GM12872 (cell line): Measurements from ENCODE around the gene RYR2.

Experiments
- TF ChIP-seq, protein P1 (sequence below): IDR thresholded peaks from 3 replicates; pipeline ENCODE4 v1.5.1; 2011; ENCODE audit warnings: low read depth, mild to moderate bottlenecking, low read length, moderate library complexity; ENCODE audit not compliant: insufficient read depth

Gene RYR2

DNA sequence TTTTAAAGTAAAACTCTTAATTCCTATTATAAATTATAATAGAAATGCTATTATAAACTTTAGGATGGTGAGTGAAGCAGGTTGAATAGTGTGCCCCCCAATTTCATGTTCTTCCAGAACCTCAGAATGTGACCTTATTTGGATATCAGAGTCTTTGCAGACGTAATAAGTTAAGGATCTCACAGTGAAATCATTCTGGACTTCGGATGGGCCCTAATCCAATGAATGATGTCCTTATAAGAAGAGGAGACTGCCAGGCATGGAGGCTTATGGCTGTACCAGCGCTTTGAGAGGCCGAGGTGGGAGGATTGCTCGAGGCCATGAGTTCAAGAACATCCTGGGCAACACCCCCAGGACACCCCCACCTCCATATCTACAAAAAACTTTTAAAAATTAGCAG lies 28.4 kb upstream of the RYR2 start:
- TF ChIP-seq, protein P1, sequence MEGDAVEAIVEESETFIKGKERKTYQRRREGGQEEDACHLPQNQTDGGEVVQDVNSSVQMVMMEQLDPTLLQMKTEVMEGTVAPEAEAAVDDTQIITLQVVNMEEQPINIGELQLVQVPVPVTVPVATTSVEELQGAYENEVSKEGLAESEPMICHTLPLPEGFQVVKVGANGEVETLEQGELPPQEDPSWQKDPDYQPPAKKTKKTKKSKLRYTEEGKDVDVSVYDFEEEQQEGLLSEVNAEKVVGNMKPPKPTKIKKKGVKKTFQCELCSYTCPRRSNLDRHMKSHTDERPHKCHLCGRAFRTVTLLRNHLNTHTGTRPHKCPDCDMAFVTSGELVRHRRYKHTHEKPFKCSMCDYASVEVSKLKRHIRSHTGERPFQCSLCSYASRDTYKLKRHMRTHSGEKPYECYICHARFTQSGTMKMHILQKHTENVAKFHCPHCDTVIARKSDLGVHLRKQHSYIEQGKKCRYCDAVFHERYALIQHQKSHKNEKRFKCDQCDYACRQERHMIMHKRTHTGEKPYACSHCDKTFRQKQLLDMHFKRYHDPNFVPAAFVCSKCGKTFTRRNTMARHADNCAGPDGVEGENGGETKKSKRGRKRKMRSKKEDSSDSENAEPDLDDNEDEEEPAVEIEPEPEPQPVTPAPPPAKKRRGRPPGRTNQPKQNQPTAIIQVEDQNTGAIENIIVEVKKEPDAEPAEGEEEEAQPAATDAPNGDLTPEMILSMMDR = no peak

DNA sequence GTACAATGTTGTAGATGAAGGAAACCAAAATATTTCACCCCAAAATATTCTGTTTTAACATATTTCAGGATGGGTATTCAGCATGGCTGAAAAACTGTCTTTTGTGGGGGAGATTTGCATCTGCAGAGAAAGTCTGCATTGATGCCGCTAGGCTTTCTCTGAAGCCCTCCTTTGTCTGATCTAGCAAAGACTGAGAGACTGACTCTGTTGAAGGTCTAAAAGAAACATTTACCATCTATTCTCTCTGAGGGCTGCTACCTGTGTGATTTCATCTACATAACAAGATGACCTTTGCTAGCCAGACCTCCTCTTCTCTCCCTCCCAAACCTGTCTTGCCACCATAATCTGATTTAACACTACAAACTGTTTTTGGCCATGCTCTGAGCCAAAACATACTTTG lies 25.4 kb upstream of the RYR2 start:
- TF ChIP-seq, protein P1 = no peak

DNA sequence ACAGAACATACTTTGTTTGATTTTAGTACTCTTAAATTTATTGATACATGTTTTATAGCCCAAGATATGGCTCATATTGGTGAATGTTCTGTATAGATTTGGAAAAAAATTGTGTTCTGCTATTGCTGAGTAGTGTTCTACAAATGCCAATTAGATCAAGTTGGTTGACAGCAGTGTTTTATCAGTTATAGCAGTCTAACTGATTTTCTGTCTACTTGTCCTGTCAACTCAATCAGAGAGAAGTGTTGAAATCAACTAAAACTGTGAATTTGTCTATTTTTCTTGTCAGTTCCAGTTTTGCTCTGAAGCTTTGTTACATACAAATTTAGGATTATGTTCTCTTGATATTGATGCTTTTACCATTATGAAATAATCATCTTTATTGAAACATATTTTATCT lies 23.1 kb upstream of the RYR2 start:
- TF ChIP-seq, protein P1 = no peak

DNA sequence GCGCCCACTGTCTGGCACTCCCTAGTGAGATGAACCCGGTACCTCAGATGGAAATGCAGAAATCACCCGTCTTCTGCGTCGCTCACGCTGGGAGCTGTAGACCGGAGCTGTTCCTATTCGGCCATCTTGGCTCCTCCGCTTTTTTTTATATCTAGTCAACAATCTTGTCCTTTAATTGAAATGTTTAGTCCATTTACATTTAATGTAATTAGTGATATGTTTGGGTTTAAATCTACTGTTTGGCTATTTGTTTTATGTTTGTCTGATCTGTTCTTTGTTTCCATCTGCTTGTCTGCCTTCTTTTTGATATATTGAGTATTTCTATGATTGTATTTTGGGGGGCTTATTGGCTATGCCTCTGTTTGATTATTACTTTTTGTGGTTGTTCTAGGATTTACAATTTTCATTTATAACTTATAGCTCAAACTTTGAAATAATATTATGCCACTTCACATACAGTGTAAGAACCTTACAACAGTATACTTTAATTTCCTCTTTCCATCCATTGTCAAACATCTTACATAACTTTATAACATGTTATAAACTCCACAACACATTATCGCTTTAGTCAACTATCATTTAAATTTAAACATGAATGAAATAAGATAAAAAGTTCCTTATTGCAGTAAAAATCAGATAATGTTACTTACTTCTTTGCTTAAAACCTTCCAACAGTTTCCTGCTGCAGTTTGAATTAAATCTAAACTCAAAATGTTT lies 16.5 kb upstream of the RYR2 start:
- TF ChIP-seq, protein P1 = no peak

DNA sequence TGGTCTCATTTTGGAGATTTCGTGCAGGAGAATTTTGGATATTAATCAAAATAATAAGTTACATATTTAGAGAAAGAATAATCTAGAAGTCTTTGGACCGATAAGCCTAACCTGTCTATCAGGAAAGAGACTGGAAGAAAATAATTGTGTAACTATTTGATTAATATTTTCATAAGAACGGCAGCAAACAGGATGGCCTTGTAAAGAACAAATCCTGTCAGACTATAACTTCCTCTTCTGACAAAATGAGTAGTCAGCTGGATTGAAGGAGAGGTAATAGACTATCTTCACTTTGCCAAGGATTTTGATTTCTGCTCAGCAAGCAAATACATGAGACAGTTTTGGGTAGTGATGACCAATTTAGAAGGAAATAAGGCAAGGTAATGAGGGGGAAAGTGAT lies 12.7 kb upstream of the RYR2 start:
- TF ChIP-seq, protein P1 = no peak

DNA sequence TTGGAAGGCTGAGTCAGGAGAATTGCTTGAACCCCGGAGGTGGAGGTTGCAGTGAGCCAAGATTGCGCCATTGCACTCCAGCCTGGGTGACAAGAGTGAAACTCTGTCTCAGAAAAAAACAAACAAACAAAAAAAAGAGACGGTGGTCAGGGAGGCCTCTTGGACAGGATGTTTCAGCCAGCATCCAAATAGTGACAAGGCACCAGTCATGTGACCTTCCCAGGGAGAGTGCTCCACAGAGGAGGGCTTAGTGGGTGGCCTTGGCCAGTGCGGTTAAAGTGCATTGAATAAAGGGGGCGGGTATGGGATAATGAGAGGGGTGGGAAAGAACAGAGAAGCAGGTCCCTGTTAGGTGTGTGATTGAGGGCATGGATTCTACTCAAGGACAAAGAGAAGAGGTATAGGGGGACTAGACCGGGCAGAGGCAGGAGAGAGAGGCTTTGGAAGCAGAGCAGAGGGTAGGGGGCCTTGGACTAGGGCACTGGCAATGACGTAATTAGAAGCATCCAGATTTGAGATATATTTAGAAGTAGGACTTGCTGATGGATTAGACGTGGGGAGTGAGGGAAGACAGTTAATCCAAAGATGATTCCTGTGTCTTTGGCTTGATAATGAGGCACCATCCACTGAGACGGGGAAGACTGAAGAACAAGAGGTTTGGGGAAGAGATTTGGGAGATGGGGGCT lies 12.0 kb upstream of the RYR2 start:
- TF ChIP-seq, protein P1 = no peak

DNA sequence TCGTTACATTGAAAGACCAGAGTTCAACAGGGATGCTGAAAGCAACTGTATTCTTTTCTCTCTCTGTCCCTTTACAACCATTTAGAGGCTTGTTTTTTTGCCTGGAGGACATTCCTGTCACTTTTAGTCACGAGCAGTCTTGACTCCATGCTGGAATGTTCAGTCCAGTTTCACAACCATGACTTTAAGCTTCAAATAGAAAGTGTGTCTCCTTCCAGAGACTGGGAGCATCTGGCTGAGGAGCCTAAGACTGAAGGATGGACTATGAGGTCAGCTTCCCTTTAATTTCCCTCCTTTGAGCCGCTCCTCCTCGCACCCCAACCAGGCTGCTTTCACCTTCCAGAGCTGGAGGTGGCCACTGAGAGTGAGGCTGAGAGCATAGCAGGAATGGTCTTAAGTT lies 10.5 kb upstream of the RYR2 start:
- TF ChIP-seq, protein P1 = no peak
